ENCODE results near the gene RMI2.

The RMI2 gene

GRCh38 chr16:11396241-11397048 is 51.2 kb downstream of the RMI2 start:
- peak; percentile 33 to 47 for DNase-seq (ENCODE audit: low read depth in 1 of 2, low spot score in 1 of 2)

DNA sequence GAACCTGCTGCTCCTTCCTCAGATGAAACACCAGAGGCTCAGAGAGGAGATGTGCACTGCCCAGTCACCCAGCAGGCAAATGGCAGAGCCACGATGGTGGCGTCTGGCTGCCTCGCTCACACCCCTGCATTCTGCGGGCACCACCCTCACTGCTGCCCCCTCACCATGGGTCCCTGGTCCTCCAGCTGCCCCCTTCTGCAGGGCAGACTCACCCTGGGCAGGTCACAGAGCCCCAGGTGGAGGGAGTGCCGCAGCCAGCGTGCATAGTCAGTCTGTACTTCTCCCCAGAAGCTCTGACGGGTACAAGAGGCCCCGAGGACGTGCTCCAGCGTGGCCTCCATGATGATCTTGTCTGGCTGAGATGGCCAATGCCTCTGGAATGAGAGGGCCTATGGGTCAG is 52.9 kb downstream of the RMI2 start:
- no peak for DNase-seq (ENCODE audit: low read depth in 1 of 2, low spot score in 1 of 2)

- no peak for DNase-seq (ENCODE audit: low read depth in 1 of 2, low spot score in 1 of 2)
Measured at GRCh38 chr16:11398851-11399250, 53.6 kb downstream of the RMI2 start.

GRCh38 chr16:11399261-11399831 is 54.1 kb downstream of the RMI2 start:
- no peak for DNase-seq (ENCODE audit: low read depth in 1 of 2, low spot score in 1 of 2)

- no peak for DNase-seq (ENCODE audit: low read depth in 1 of 2, low spot score in 1 of 2)
Measured at GRCh38 chr16:11400076-11400475, 54.8 kb downstream of the RMI2 start.
